Stimulated activated CD4-positive, alpha-beta T cell treated with anti-CD3 and anti-CD28 coated beads, Interleukin-1b, Interleukin-23, amount 100 ng/mL, for 4 hours (primary cell): ENCODE measurements around the gene BCL2L2.
"Not testable (repeated sequence)": the region's sequence is repeated elsewhere in the genome, so short reads cannot be mapped to it uniquely, and the experiment has no call there.

Source experiments
- DNase-seq, 2 donors: peaks; one replicate each; pipeline ENCODE4 v3.0.0-alpha.2; 2020; ENCODE audit warnings: low read depth in 2 of 2

Gene BCL2L2

GRCh38 chr14:23306412-23307145 lies at the start of gene BCL2L2:
BCL2L2 (plus strand) TSS chr14:23306833; CDS start chr14:23307768, 935 bp downstream.
- DNase-seq, result no peak

DNA sequence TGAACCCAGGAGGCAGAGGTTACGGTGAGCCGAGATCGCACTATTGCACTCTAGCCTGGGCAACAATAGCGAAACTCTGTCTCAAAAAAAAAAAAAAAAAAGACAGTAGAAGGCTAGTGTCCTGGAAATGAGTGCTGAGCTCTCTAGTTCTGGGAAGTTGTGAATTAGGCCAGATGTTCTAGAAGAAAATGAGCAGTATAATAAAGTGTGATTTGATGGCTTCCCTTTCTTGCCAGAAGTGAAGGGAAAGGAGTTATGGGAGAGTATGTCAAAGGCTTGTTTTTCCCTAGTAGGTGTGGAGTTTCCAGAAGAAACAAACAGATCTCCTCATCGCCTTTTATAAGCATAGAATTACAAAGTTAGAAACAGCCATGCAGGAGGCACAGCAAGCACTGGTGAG lies 48.4 kb upstream of the BCL2L2 start:
- no peak for DNase-seq

GRCh38 chr14:23259426-23259825 lies 47.2 kb upstream of the BCL2L2 start:
- DNase-seq, result no peak

DNA sequence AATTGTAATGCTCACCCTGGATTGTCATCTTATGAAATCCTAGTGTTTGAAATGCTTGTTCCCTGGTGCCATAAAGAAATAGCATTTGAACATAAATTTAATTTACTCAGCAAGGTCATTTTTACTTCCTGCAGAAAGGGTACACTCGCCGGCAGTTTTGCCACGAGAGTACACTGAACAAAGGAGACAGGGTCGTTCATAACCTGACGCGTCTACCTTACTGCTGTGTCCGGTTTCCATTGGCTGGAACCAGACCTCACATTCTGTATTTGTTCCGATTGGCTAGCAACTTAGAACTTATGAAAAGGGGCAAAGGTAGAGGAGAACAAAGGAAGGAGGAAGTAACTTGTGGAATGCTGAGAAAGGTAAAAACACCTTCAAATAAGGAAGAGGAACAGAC lies 45.8 kb upstream of the BCL2L2 start:
- not testable (repeated sequence) for DNase-seq

GRCh38 chr14:23269193-23269592 lies 37.4 kb upstream of the BCL2L2 start:
- no peak for DNase-seq

DNA sequence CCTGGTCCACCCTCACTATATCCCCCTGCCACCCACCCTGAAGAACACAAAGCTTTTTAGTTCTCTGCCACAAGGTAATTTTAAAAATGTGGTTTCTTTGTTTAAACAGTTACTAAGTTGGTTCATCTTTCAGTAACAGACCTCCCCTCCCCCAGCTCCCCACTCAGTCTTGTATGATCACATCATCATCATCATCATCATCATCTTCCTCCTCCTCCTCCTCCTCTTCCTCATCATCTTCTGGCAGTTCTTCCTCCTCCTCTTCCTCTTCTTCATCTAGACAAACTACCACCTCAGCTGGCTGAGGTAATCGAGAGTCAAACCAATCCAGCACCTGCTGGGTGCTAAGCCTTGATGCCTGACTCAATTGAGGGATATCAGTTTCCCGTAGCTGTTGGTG lies 31.2 kb upstream of the BCL2L2 start:
- no peak for DNase-seq

GRCh38 chr14:23277189-23277588 lies 29.4 kb upstream of the BCL2L2 start:
- DNase-seq, result no peak

DNA sequence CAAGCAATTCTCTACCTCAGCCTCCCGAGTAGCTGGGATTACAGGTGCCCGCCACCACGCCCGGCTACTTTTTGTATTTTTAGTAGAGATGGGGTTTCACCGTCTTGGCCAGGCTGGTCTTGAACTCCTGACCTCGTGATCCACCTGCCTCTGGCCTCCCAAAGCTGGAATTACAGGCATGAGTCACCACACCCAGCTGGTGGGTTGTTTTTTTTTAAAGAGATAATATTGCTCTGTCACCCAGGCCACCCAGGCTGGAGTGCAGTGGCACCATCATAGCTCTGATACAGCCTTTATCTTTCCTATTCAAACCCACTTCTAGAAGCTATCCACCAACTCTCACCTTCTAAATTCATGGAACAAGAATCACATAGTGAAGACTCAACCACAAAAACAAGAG lies 28.7 kb upstream of the BCL2L2 start:
- not testable (repeated sequence) for DNase-seq

DNA sequence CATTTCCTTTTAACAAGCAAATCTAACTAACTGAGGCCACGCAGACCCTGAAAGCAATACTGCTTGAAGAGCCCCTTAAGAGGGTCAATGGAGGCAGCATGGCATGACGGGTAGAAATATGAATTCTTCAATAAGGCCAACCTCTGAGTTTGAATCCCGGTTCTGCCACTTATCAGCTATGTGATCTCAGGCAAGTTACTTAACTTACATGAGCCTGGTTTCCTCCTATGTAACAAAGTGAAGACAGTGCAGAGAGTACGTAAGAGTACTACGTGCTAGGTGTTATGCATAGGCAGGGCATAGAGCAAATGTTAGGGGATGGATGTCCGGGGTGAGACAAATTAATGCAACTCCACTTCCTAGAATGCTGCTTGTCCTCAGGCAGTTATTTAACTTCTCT lies 25.4 kb upstream of the BCL2L2 start:
- no peak for DNase-seq

DNA sequence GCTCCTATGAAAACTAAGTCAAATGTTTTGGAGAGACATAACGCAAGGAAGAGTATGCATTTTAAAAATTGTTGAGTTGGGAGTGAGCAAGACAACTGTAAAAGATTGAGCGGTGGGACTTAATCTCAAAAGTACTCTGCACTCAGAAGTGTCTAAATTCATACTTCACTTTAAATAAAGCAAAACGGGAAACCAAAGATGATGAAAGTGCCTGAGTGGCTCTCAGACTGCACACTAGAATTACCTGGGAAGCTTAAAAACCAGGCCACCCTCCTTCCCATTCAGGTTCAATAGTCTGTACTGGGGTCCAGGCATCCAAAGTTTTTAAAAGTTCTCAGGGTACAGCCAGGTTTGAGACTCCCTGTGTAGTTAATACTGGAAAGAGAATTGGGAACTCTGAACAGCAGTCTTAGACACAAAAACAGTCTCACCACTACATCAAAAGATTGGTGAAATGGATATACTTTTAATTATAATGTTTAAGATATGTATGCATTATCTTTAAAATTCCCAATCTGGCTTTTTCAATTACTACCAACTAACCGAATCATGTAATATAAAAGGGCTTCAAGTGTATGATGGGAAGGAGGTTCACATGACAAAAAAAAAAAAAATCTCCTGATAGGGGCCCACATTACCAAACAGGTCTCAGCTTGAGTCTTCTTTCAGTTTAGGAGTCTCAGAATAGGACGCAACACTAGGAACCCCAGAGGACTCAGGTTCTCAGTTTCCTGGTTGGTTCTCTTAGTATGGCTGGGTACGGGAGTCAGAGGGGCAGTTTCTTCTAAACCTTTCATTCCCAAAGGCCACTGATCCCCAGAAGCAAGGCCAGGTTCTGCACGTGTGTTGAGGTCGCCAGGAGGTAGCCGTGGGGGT lies 21.7 kb upstream of the BCL2L2 start:
- DNase-seq, result no peak

GRCh38 chr14:23285530-23286019 lies 21.1 kb upstream of the BCL2L2 start:
- peak in 1 of 2 donors; percentile 15 for DNase-seq

DNA sequence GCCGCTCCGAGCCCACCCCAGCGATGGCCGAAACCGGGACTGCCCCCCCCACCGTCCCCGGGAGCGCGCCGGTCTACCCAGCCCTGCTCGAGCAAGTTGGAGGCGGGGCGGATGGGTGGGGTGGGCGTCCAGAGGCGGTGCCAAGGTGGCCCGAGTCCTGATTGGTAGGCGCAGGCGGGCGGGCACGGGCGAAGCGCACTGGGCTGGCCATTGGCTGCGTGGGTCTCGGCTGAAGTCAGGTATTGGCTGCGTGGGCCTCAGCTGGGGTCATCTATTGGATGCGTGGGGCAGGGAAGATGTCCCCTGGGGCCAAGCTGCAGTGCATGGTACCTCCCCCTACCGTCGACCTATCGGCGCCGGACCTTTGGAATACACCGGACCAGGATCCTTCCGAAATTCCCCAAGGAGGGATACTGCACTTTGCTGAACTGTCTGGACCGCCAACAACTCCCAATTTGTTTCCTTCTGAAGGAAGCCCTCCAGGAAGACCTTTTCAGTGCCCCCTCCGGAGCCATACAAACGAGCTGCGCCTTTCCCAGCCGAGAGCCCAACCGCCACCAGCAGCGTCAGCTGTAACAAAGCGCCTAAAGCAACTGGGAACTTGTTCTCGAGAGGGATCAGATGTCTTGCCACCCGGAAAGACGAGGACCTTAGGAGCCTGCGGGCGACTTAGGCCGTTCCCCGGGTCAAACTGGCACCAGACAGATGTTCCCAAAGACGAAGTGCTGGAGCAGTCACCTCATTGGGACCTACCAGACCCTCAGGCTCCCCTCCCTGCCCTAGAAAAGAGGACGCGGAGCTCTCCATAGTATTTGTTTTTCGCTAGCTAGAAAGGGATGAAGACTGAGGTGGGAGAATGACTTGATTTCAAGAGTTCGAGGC lies 20.4 kb upstream of the BCL2L2 start, which contains the start of gene HOMEZ:
Gene HOMEZ (minus strand): TSS at position 113 of the 882 bp plus-strand sequence. CDS start 180 bp downstream, outside the sequence.
- peak; percentile 93 to 98 for DNase-seq

DNA sequence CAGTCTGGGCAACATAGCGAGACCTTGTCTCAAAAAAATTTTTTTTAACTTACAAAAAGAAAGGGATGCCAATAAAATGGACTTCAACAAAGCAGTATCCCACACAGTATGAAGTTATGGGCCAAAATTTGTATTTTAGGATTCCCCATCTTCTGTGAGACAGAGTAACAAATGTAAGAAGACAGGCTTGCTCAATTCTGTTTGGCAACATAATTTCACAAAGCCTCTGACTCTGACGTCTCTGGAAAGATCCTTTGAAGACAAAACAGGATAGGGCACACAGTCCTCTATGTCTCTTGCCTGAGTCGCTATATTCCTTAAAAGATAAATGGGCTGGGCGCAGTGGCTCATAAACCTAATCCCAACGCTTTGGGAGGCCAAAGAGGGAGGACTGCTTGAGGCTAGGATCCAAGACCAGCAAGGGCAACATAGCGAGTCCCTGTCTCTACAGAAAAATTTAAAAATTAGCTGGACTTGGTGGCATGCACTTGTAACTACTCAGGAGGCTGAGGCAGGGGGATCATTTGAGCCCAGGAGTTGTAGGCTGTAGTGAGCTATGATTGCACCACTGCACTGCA lies 19.6 kb upstream of the BCL2L2 start:
- DNase-seq, result no peak

DNA sequence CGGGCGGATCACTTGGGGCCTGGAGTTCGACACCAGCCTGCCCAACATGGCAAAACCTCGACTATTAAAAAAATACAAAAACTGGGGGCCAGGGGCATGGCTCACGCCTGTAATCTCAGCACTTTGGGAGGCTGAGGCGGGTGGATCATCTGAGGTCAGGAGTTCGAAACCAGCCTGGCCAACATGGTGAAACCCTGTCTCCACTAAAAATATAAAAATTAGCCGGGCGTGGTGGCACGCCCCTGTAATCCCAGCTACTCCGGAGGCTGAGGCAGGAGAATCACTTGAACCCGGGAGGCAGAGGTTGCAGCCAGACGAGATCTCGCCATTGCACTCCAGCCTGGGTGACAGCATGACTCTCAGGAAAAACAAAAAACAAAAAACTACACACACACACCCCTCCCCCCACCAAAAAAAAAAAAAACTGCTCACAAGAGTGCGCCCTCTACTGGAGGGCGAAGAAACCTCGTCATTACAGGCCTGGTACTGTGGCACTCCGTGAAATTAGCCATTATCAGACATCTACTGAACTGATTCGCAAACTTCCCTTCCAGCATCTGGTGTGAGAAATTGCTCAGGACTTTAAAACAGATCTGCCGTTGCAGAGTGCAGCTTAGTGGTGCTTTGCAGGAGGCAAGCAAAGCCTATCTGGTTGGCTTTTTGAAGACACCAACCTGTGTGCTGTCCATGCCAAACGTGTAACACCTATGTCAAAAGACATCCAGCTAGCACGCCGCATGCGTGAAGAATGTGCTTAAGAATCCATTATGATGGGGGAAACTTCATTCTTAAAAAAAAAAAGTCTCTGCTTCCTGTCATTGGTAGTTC lies 11.7 kb upstream of the BCL2L2 start:
- DNase-seq, result peak; percentile 31 to 32

DNA sequence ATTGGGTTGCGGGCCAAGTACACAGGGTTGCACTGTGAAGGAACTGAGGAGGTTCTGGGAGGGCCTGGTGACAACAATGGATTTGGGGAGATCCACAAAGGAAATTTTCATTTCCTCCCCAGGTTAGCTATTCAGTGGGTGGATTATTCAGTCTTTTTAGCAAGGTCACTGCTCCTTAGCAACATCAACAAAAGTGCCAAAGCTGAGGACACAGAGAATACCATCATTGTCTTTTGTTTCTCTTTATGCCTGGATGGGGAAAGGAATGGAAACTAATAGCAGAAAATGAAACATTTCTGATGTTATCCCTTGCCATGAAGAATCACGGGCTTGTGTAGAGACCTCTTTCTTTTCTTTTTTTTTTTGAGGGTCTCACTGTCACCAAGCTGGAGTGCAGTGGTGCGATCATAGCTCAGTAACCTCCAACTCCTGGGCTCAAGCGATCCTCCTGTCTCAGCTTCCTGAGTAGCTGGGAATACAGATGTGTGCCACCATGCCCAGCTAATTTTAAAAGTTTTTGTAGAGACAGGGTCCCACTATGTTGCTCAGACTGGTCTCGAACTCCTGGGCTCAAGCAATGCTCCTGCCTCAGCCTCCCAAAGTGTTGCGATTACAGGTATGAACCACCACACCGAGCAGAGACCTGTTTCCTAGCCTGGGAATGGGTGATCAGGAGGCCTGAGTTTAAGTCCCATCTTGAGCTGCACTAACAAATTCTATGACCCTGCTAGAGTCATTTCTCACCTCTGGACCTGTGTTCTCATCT lies 10.4 kb upstream of the BCL2L2 start:
- no peak for DNase-seq

- DNase-seq, result no peak
These were observed 9.5 kb upstream of the BCL2L2 start for GRCh38 chr14:23297096-23297495.

- DNase-seq, result no peak
These were observed 8.9 kb upstream of the BCL2L2 start for GRCh38 chr14:23297611-23298277.

GRCh38 chr14:23299211-23299957 lies 7.2 kb upstream of the BCL2L2 start:
- DNase-seq, result no peak
